Activated T-helper 1 cell treated with anti-CD3 and anti-CD28 coated beads, Interleukin-12 subunit alpha, Interleukin-12 subunit beta, Interleukin-2, Interleukin-4 antibody, amounts not matched to agents 30 ng/mL and 10 ng/mL and 1 ng/mL, durations not matched to agents 14 hours and 24 hours and 36 hours (primary cell): ENCODE results near the gene HARS1. TPM values are rescaled to one million over a fixed set of nuclear protein-coding genes. Genes with fewer than 3 reads are reported as not detected.
"Not testable (repeated sequence)": the region's sequence is repeated elsewhere in the genome, so short reads cannot be mapped to it uniquely, and the experiment has no call there.

Experiments used
- DNase-seq: peaks from one replicate; pipeline ENCODE4 v3.0.0; 2021; ENCODE audit warnings: low spot score
- H3K27ac Mint-ChIP-seq: one replicate; pipeline ENCODE4 v1.8.0; 2021; ENCODE audit warnings: mild to moderate bottlenecking, mixed read lengths
- H3K27me3 Mint-ChIP-seq: one replicate; pipeline ENCODE4 v1.8.0; 2022; ENCODE audit warnings: mild to moderate bottlenecking, moderate library complexity, mixed read lengths; ENCODE audit not compliant: insufficient read depth
- H3K36me3 Mint-ChIP-seq: one replicate; pipeline ENCODE4 v1.8.0; 2021; ENCODE audit warnings: low read depth, mixed read lengths
- H3K4me1 Mint-ChIP-seq: one replicate; pipeline ENCODE4 v1.8.0; 2021; ENCODE audit warnings: low read depth, mixed read lengths
- H3K4me3 Mint-ChIP-seq: one replicate; pipeline ENCODE4 v1.8.0; 2021; ENCODE audit warnings: mild to moderate bottlenecking, moderate library complexity, mixed read lengths
- H3K9me3 Mint-ChIP-seq: one replicate; pipeline ENCODE4 v1.8.0; 2021; ENCODE audit warnings: mixed read lengths
- intact Hi-C: fragments of 100-400 bp; cut with micrococcal nuclease; formaldehyde crosslinking; loops from one replicate; pipeline ENCODE4 v1.15.1; 2024
- total RNA-seq: library from RNA; stranded (reverse); gene quantifications from 2 replicates; pipeline ENCODE4 v1.2.3, GENCODE V29; 2022

The HARS1 gene
- total RNA-seq, 1 donor from 2014 or later: 112 TPM

GRCh38 chr5:140635291-140636257 lies 55.6 kb downstream of the HARS1 start:
- H3K4me3 Mint-ChIP-seq: no peak overlapping the region
- peaks cover 36% of the 10 kb centered on the region for H3K4me1 Mint-ChIP-seq
- H3K27ac Mint-ChIP-seq: no peak overlapping the region
- no peak for DNase-seq
- H3K27me3 Mint-ChIP-seq: peaks cover 20% of the 10 kb centered on the region
- peaks cover 13% of the 10 kb centered on the region for H3K36me3 Mint-ChIP-seq
- intact Hi-C loops: loop anchor here (1.0 to 10.0 kb wide), 8 partner anchors 71 to 521 kb away; partner anchors contain the start of genes ANKHD1, APBB3, EIF4EBP3 and PURA
- H3K9me3 Mint-ChIP-seq: no peaks in the 10 kb centered on the region

DNA sequence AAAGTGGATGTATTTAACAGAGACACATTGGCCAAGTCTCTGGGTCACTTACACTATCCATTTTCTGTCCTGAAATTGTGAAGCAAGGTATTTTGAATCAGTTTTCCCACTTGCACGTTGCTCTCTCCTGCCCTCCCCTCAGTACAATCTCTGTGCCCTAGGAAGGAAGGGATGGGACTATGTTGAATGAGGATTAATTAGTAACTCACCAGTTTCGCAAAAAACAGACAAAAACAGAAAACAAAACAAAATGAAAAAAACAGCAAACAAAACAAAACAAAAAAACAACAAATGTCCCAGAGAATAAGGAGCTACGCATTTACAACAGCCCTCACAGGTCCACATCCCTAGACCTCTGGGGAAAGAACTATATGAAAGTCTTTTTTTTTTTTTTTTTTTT lies 57.1 kb downstream of the HARS1 start:
- no peak for DNase-seq
- no peak overlapping the region for H3K27ac Mint-ChIP-seq
- intact Hi-C loops: loop anchor here (10.0 kb wide), 1 partner anchor 519 kb away; the partner anchor contains the start of gene PURA
- peaks cover 29% of the 10 kb centered on the region for H3K4me1 Mint-ChIP-seq
- H3K9me3 Mint-ChIP-seq: no peaks in the 10 kb centered on the region
- H3K36me3 Mint-ChIP-seq: peaks cover 9% of the 10 kb centered on the region
- peaks cover 20% of the 10 kb centered on the region for H3K27me3 Mint-ChIP-seq
- H3K4me3 Mint-ChIP-seq: peak overlapping the region; percentile 50

GRCh38 chr5:140633501-140633900 lies 57.7 kb downstream of the HARS1 start:
- peaks cover 20% of the 10 kb centered on the region for H3K27me3 Mint-ChIP-seq
- intact Hi-C loops: loop anchor here (10.0 kb wide), 1 partner anchor 519 kb away; the partner anchor contains the start of gene PURA
- peak overlapping the region; percentile 83 for H3K4me3 Mint-ChIP-seq
- peaks cover 7% of the 10 kb centered on the region for H3K36me3 Mint-ChIP-seq
- no peak overlapping the region for H3K27ac Mint-ChIP-seq
- DNase-seq: no peak
- peaks cover 23% of the 10 kb centered on the region for H3K4me1 Mint-ChIP-seq
- no peaks in the 10 kb centered on the region for H3K9me3 Mint-ChIP-seq

- intact Hi-C loops: loop anchor here (10.0 kb wide), 1 partner anchor 518 kb away; the partner anchor contains the start of gene PURA
Measured at GRCh38 chr5:140633021-140633471, 58.1 kb downstream of the HARS1 start, which contains the start of gene CD14. TSS of gene CD14 (minus strand) at chr5:140633175. CDS start at chr5:140633071, 104 bp downstream.

GRCh38 chr5:140632366-140633020 lies 58.7 kb downstream of the HARS1 start:
- Mint-ChIP-seq H3K27ac (peak overlapping the region; percentile 23), H3K4me1 (peaks cover 17% of the 10 kb centered on the region), H3K4me3 (peak overlapping the region; percentile 83), H3K36me3 (peaks cover 5% of the 10 kb centered on the region), H3K9me3 (peaks cover 8% of the 10 kb centered on the region), H3K27me3 (peaks cover 21% of the 10 kb centered on the region)
- DNase-seq: peak; percentile 30
- intact Hi-C loops: loop anchor here (10.0 kb wide), 1 partner anchor 518 kb away; the partner anchor contains the start of gene PURA

More at GRCh38 chr5:140633021-140633471, 58.1 kb downstream of the HARS1 start, which contains the start of gene CD14:
- Mint-ChIP-seq H3K36me3 (peaks cover 5% of the 10 kb centered on the region), H3K9me3 (peaks cover 3% of the 10 kb centered on the region), H3K4me3 (peak within 1 kb of the TSS; percentile 83), H3K27ac (peak within 1 kb of the TSS; percentile 23), H3K4me1 (peaks cover 18% of the 10 kb centered on the region), H3K27me3 (peaks cover 20% of the 10 kb centered on the region)
- DNase-seq: no peak

- peak overlapping the region; percentile 83 for H3K4me3 Mint-ChIP-seq
- H3K4me1 Mint-ChIP-seq: peaks cover 17% of the 10 kb centered on the region
- peaks cover 25% of the 10 kb centered on the region for H3K27me3 Mint-ChIP-seq
- peaks cover 14% of the 10 kb centered on the region for H3K9me3 Mint-ChIP-seq
- H3K27ac Mint-ChIP-seq: no peak overlapping the region
- intact Hi-C loops: loop anchor here (10.0 kb wide), 1 partner anchor 517 kb away; the partner anchor contains the start of gene PURA
- H3K36me3 Mint-ChIP-seq: peaks cover 4% of the 10 kb centered on the region
- no peak for DNase-seq
Measured at GRCh38 chr5:140631831-140632365, 59.3 kb downstream of the HARS1 start.

GRCh38 chr5:140631036-140631417 lies 60.1 kb downstream of the HARS1 start:
- no peak overlapping the region for H3K27ac Mint-ChIP-seq

DNA sequence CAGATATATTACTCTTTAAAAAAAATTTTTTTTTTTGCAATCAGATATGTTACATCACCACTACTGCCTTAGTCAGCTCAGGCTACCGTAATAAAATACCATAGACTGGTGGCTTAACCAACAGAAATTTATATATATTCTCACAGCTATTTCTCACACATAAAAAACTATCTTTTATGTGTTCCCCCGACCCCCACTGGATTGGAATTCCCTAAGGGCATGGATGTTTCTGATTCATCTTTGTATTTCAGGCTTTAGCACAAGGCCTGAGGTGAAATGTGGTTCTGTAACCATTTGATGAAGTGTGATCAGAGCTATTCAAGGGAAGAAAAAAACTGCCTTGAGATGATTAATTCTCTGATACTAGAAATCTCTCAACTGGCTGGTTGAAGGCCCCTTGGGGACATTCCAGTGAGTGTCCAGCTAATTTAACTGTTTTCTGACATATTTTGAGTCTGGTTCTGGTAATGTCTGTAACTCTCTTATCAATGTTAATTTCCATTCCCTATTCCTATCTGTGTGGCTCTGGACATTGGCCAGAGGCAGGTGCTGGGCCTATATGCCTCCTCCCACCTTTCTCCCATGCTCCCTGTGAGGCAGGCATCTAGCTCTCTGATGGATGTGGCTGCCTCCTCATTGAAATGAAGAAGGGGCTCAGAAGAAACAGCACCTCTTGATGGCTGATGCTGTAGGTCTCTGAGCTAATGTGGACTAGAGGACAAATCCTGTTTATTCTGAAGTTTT lies 60.7 kb downstream of the HARS1 start:
- intact Hi-C loops: loop anchor here (10.0 kb wide), 1 partner anchor 516 kb away; the partner anchor contains the start of gene PURA

More at GRCh38 chr5:140631036-140631417, 60.1 kb downstream of the HARS1 start:
- peaks cover 24% of the 10 kb centered on the region for H3K27me3 Mint-ChIP-seq
- no peak for DNase-seq
- intact Hi-C loops: loop anchor here (10.0 kb wide), 1 partner anchor 516 kb away; the partner anchor contains the start of gene PURA
- peaks cover 17% of the 10 kb centered on the region for H3K9me3 Mint-ChIP-seq
- peaks cover 3% of the 10 kb centered on the region for H3K36me3 Mint-ChIP-seq
- peaks cover 17% of the 10 kb centered on the region for H3K4me1 Mint-ChIP-seq
- H3K4me3 Mint-ChIP-seq: peak overlapping the region; percentile 25

DNA sequence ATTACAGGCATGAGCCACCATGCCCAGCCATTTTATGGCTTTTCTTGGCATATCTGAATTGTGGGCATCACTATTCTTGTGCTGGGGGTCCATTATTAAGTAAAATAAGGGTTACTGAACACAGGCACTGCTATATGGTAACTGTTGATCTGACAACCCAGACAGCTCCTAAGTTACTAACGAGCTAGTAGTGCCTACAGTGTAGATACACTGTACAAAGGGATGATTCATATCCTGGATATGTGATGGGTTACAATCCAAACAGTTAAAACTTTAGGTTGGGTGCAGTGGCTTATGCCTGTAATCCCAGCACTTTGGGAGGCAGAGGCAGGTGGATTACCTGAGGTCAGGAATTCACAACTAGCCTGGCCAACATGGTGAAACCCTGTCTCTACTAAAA lies 62.5 kb downstream of the HARS1 start:
- Mint-ChIP-seq H3K27ac (no peak overlapping the region), H3K4me1 (peaks cover 17% of the 10 kb centered on the region), H3K9me3 (peaks cover 17% of the 10 kb centered on the region), H3K4me3 (no peak overlapping the region), H3K27me3 (peaks cover 27% of the 10 kb centered on the region), H3K36me3 (peaks cover 3% of the 10 kb centered on the region)
- DNase-seq: no peak
- intact Hi-C loops: no loop called here

More for the DNA sequence above, 60.7 kb downstream of the HARS1 start:
- Mint-ChIP-seq H3K4me1 (peaks cover 17% of the 10 kb centered on the region), H3K27ac (no peak overlapping the region), H3K36me3 (peaks cover 3% of the 10 kb centered on the region), H3K4me3 (no peak overlapping the region), H3K9me3 (peaks cover 17% of the 10 kb centered on the region), H3K27me3 (peaks cover 26% of the 10 kb centered on the region)
- no peak for DNase-seq

DNA sequence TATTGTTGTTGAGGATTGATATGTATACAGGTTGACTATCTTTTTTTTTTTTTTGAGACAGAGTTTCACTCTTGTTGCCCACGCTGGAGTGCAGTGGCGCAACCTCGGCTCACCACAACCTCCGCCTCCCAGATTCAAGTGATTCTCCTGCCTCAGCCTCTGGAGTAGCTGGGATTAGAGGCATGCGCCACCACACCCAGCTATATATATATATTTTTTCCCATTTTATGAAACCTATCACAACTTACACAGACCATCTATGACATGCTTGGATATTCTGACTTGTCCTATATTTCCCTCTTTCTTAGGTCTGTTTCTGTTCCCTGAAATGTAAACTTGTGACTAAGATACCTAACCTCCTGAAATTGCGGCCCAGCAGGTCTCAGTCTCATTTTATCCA lies 63.2 kb downstream of the HARS1 start:
- intact Hi-C loops: no loop called here
- H3K27me3 Mint-ChIP-seq: peaks cover 25% of the 10 kb centered on the region
- peaks cover 12% of the 10 kb centered on the region for H3K4me1 Mint-ChIP-seq
- DNase-seq: no peak
- H3K36me3 Mint-ChIP-seq: peaks cover 3% of the 10 kb centered on the region
- H3K4me3 Mint-ChIP-seq: no peak overlapping the region
- H3K9me3 Mint-ChIP-seq: peaks cover 17% of the 10 kb centered on the region
- H3K27ac Mint-ChIP-seq: no peak overlapping the region

- DNase-seq, H3K27ac Mint-ChIP-seq, H3K36me3 Mint-ChIP-seq, H3K4me3 Mint-ChIP-seq, intact Hi-C loops, H3K4me1 Mint-ChIP-seq: not testable (repeated sequence)
- peaks cover 17% of the 10 kb centered on the region for H3K9me3 Mint-ChIP-seq
- peaks cover 17% of the 10 kb centered on the region for H3K27me3 Mint-ChIP-seq
Measured at GRCh38 chr5:140624886-140625285, 66.3 kb downstream of the HARS1 start.
